ENCODE results near the gene ZNF343. TPM values are rescaled to one million over a fixed set of nuclear protein-coding genes. Genes with fewer than 3 reads are reported as not detected.

Gene ZNF343
- total and polyA plus RNA-seq, 2 of the 8 experiments (the other 6 are each of a cell fraction or from before 2014, with no cell fraction given) = 1.8 to 5.0 TPM

- no peak overlapping the region for H4K8ac ChIP-seq (ENCODE audit: extremely low read depth, insufficient read depth, low read length)
- no peak overlapping the region for H2AFZ ChIP-seq (ENCODE audit: low read length)
- H3K27ac ChIP-seq (ENCODE audit: low read depth, low read length) = no peak overlapping the region
- H3K4me2 ChIP-seq (ENCODE audit: insufficient read depth in 1 of 2, low read depth in 2 of 2, low read length in 2 of 2) = no peak overlapping the region
- no peaks in the 10 kb centered on the region for H3K79me2 ChIP-seq (ENCODE audit: control insufficient read depth in 1 of 2, insufficient read depth in 2 of 2, low read length in 2 of 2)
- no peak overlapping the region for H2AK5ac ChIP-seq (ENCODE audit: low read depth, low read length)
- peaks cover 2 to 29% (median 21%) of the 10 kb centered on the region in 4 experiments for H3K27me3 ChIP-seq (replicated peaks in 1 of 4; ENCODE audit: control insufficient read depth in 3 of 4, extremely low read depth in 1 of 4, insufficient read depth in 3 of 4, low read length in 3 of 4)
- no peak overlapping the region for H3K4me3 ChIP-seq (ENCODE audit: extremely low read depth in 1 of 4, insufficient read depth in 2 of 4, low read depth in 3 of 4, low read length in 4 of 4)
- no peaks in the 10 kb centered on the region for H3K9me3 ChIP-seq (ENCODE audit: insufficient read depth in 2 of 2, low read depth in 1 of 2, low read length in 1 of 2)
- CTCF ChIA-PET (ENCODE audit: partially characterized antibody) = interaction anchor here (1.0 to 1.6 kb wide), 2 partner anchors 11 to 144 kb away, joined by 3 to 5 read pairs; no protein-coding TSS in a partner anchor
- POLR2A ChIA-PET (ENCODE audit: partially characterized antibody) = no interaction called here
- no peak overlapping the region for H3K4ac ChIP-seq (replicated peaks; ENCODE audit: insufficient read length, low read depth, low read length)
- H2BK5ac ChIP-seq (ENCODE audit: low read depth, low read length) = no peak overlapping the region
- H3K23ac ChIP-seq (ENCODE audit: insufficient read length) = no peak overlapping the region
- no peaks in the 10 kb centered on the region for H3K36me3 ChIP-seq (ENCODE audit: control insufficient read depth in 2 of 4, insufficient read depth in 4 of 4, low read length in 3 of 4)
- no peaks in the 10 kb centered on the region for H3K79me1 ChIP-seq (ENCODE audit: low read depth, low read length)
- no peak overlapping the region for H3K18ac ChIP-seq (ENCODE audit: extremely low read depth, low read length)
- FAIRE-seq (no peak), DNase-seq (ENCODE audit: low read depth in 1 of 2, low spot score in 2 of 2) (no peak)
- no peaks in the 10 kb centered on the region for H4K20me1 ChIP-seq (replicated peaks in 1 of 2; ENCODE audit: control insufficient read depth in 1 of 2, insufficient read depth in 2 of 2, low read length in 2 of 2)
- 89% methylated on average over 6 of the region's 6 CpGs; no CpG with 5 or more reads in 1 of the 2 experiments for WGBS, 2 experiments (ENCODE audit: extremely low coverage in 1 of 2, insufficient coverage in 1 of 2, insufficient read length in 1 of 2, insufficient replicate concordance in 2 of 2, low coverage in 1 of 2, low lambda C conversion rate in 2 of 2, missing lambda C conversion rate in 1 of 2)
- H2BK12ac ChIP-seq (ENCODE audit: low read depth, low read length) = no peak overlapping the region
- no peak overlapping the region for H2BK120ac ChIP-seq (replicated peaks; ENCODE audit: low read depth, low read length)
- no peak overlapping the region for H3K56ac ChIP-seq (replicated peaks; ENCODE audit: insufficient read length, low read depth, low read length)
- no peaks in the 10 kb centered on the region for H3K4me1 ChIP-seq (replicated peaks in 1 of 4; ENCODE audit: control insufficient read depth in 3 of 4, insufficient read depth in 4 of 4, low read length in 3 of 4)
- H4K5ac ChIP-seq (ENCODE audit: insufficient read length, low read depth, low read length) = no peak overlapping the region
- H3K23me2 ChIP-seq (ENCODE audit: low read depth, low read length) = peaks cover 8% of the 10 kb centered on the region; the same call in 1 of the 2 replicates
- H3K14ac ChIP-seq (ENCODE audit: insufficient read length) = no peak overlapping the region
- H2BK15ac ChIP-seq (ENCODE audit: low read length) = no peak overlapping the region
- no peak overlapping the region for H3K9ac ChIP-seq (replicated peaks in 1 of 4; ENCODE audit: extremely low read depth in 1 of 4, low read depth in 3 of 4, low read length in 3 of 4)
- no peak overlapping the region for H2BK20ac ChIP-seq (ENCODE audit: low read length)
- H4K91ac ChIP-seq (replicated peaks; ENCODE audit: insufficient read length, low read length) = no peak overlapping the region
- TF ChIP-seq RFX5 (IDR thresholded peaks at IDR 0.05; ENCODE audit: borderline replicate concordance, low read depth, low read length) = no peak
- no peak for TF ChIP-seq EZH2 (IDR thresholded peaks at IDR 0.05; ENCODE audit: low read depth, low read length, severe bottlenecking)
- TF ChIP-seq MAFK (IDR thresholded peaks at IDR 0.05; ENCODE audit: low read depth, low read length) = no peak
- TF ChIP-seq CBX8 (IDR thresholded peaks at IDR 0.05; ENCODE audit: borderline replicate concordance, low read depth, low read length) = no peak
- no peak for TF ChIP-seq ZNF274 (IDR thresholded peaks at IDR 0.05; ENCODE audit: borderline replicate concordance, extremely low read depth, low read length)
- no peak for TF ChIP-seq SAP30 (IDR thresholded peaks at IDR 0.05; ENCODE audit: insufficient read depth, insufficient replicate concordance, low read length)
- TF ChIP-seq POLR2A (IDR thresholded peaks at IDR 0.05; ENCODE audit: control extremely low read depth in 1 of 2, low read depth in 2 of 2, low read length in 2 of 2) = no peak
- TF ChIP-seq BCL11A (IDR thresholded peaks at IDR 0.05; ENCODE audit: low read depth in 2 of 2, low read length in 2 of 2) = no peak
- no peak for TF ChIP-seq SIN3A (conservative IDR thresholded peaks at IDR 0.05 in 1 of 2, IDR thresholded peaks at IDR 0.05 in 1 of 2; ENCODE audit: low read depth in 1 of 2, low read length in 2 of 2)
- no peak for TF ChIP-seq EP300 (IDR thresholded peaks at IDR 0.05; ENCODE audit: borderline replicate concordance in 1 of 2, low read depth in 2 of 2, low read length in 2 of 2)
Observed at GRCh38 chr20:2527762-2528161, 19.0 kb upstream of the ZNF343 start.

Data from H1 (cell line).